ENCODE measurements around the gene EFCAB11. TPM values are rescaled to one million over a fixed set of nuclear protein-coding genes. Genes with fewer than 3 reads are reported as not detected.

EFCAB11 gene
- total RNA-seq, 5 donors from 2014 or later (not counting 1 experiment from before 2014, with no cell fraction given): 1.1 to 2.4 (median 1.5) TPM

DNA sequence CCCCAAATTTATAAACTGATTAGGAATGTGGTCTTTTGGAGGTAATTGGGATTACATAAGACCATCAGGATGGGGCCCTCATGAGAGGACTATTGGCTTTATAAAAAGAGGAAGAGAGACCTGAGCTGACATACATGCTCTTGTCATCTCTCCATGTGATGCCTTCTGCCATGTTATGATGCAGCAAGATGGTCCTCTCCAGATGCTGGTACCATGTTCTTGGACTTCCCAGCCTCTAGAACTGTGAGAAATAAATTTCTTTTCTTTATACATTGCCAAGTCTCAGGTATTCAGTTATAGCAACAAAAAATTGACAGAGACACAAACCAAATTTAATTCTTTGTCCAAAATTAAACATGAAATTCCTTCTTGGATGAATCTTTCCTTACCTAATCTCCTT, 92.9 kb downstream of the EFCAB11 start:
- Histone ChIP-seq H3K9me3 (no peaks in the 10 kb centered on the region), H3K27me3 (replicated peaks in 1 of 2; ENCODE audit: control insufficient read depth in 2 of 2, extremely low read depth in 1 of 2, insufficient read depth in 2 of 2, low read length in 1 of 2) (no peaks in the 10 kb centered on the region), H3K27ac (ENCODE audit: low read length) (no peak overlapping the region), H3K4me3 (ENCODE audit: control insufficient read depth in 1 of 2, extremely low read depth in 1 of 2, low read length in 1 of 2) (no peak overlapping the region), H3K36me3 (ENCODE audit: control insufficient read depth in 2 of 2, extremely low read depth in 1 of 2, insufficient read depth in 1 of 2, low read length in 1 of 2) (no peaks in the 10 kb centered on the region), H3K4me1 (ENCODE audit: control insufficient read depth in 1 of 2, extremely low read depth in 1 of 2, insufficient read depth in 2 of 2, low read length in 2 of 2) (no peaks in the 10 kb centered on the region)
- POLR2A ChIA-PET: no interaction called here
- H3K9me3 Mint-ChIP-seq: peaks cover 3 to 11% (median 10%) of the 10 kb centered on the region in 3 donors
- no peak for ATAC-seq (replicated peaks in 1 of 4)
- CTCF ChIA-PET: no interaction called here
- H3K27ac Mint-ChIP-seq: no peak overlapping the region
- DNase-seq: no peak
- peaks cover 9% of the 10 kb centered on the region for H3K36me3 Mint-ChIP-seq
- H3K27me3 Mint-ChIP-seq: no peaks in the 10 kb centered on the region
- no peaks in the 10 kb centered on the region for H3K4me1 Mint-ChIP-seq
- H3K4me3 Mint-ChIP-seq: no peak overlapping the region

DNA sequence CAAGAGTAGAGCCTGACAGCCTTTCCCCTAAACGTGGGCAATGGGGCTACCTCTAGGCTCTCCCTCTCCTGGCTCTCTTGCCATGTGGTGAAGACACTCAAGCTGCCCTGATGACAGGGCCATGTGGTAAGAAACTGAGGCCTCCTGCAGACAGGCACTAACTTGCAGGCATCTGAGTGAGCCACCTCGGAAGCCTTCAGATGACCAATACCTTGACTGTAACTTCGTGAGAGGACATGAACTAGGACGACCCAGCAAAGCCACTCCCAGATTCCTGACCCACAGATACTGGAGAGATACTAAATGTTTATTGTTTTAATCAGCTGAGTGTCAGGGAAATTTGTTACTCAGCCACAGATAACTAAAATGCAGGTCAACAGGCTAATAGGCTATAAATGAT, 96.4 kb downstream of the EFCAB11 start:
- H3K27ac ChIP-seq (ENCODE audit: low read length): no peak overlapping the region
- no peaks in the 10 kb centered on the region for H3K27me3 ChIP-seq (replicated peaks in 1 of 2; ENCODE audit: control insufficient read depth in 2 of 2, extremely low read depth in 1 of 2, insufficient read depth in 2 of 2, low read length in 1 of 2)
- DNase-seq (no peak), ATAC-seq (replicated peaks in 1 of 4) (no peak)
- H3K36me3 ChIP-seq (ENCODE audit: control insufficient read depth in 2 of 2, extremely low read depth in 1 of 2, insufficient read depth in 1 of 2, low read length in 1 of 2): no peaks in the 10 kb centered on the region
- Mint-ChIP-seq H3K4me1 (no peaks in the 10 kb centered on the region), H3K27ac (no peak overlapping the region), H3K36me3 (peaks cover 3% of the 10 kb centered on the region), H3K9me3 (peaks cover 3 to 11% (median 10%) of the 10 kb centered on the region in 3 donors), H3K27me3 (no peaks in the 10 kb centered on the region), H3K4me3 (no peak overlapping the region)
- CTCF ChIA-PET: no interaction called here
- H3K4me1 ChIP-seq (ENCODE audit: control insufficient read depth in 1 of 2, extremely low read depth in 1 of 2, insufficient read depth in 2 of 2, low read length in 2 of 2): no peaks in the 10 kb centered on the region
- POLR2A ChIA-PET: interaction anchor here in 1 of 2 donors (0.6 kb wide), 1 partner anchor 136 kb away, joined by 7 read pairs; no protein-coding TSS in a partner anchor
- H3K4me3 ChIP-seq (ENCODE audit: control insufficient read depth in 1 of 2, extremely low read depth in 1 of 2, low read length in 1 of 2): no peak overlapping the region
- no CpG with 5 or more reads among the region's 4 CpGs for WGBS (ENCODE audit: insufficient coverage)
- H3K9me3 ChIP-seq: no peaks in the 10 kb centered on the region

DNA sequence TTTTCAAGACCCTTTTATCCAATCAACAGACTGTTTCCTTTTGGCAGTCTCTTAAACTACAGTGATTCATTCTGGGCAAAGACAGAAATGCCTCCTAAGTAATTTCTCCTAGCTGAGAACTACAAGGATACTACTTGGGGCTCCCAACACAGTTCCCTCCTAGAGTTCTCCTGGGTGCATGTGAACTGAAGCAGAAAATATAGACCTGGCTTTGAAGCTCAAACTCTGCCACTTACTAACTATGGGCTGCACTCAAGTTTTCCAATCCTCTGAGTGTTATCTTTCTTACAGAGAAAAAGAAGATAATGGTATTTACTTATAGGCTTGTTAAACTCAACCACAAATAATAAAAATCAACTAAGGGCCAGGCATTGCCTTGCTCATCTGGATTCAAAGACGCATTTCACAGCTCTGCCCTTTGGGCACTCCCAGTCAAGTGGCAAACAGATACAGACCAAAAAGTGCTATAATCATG, 97.6 kb downstream of the EFCAB11 start:
- H3K27me3 Mint-ChIP-seq: no peaks in the 10 kb centered on the region
- no peaks in the 10 kb centered on the region for H3K27me3 ChIP-seq (replicated peaks in 1 of 2; ENCODE audit: control insufficient read depth in 2 of 2, extremely low read depth in 1 of 2, insufficient read depth in 2 of 2, low read length in 1 of 2)
- H3K4me1 Mint-ChIP-seq: no peaks in the 10 kb centered on the region
- no peak overlapping the region for H3K27ac ChIP-seq (ENCODE audit: low read length)
- H3K36me3 Mint-ChIP-seq: no peaks in the 10 kb centered on the region
- ATAC-seq (replicated peaks in 1 of 4) (no peak), DNase-seq (no peak)
- H3K4me3 ChIP-seq (ENCODE audit: control insufficient read depth in 1 of 2, extremely low read depth in 1 of 2, low read length in 1 of 2): no peak overlapping the region
- H3K36me3 ChIP-seq (ENCODE audit: control insufficient read depth in 2 of 2, extremely low read depth in 1 of 2, insufficient read depth in 1 of 2, low read length in 1 of 2): no peaks in the 10 kb centered on the region
- H3K4me3 Mint-ChIP-seq: no peak overlapping the region
- no peaks in the 10 kb centered on the region for H3K4me1 ChIP-seq (ENCODE audit: control insufficient read depth in 1 of 2, extremely low read depth in 1 of 2, insufficient read depth in 2 of 2, low read length in 2 of 2)
- peaks cover 2 to 10% (median 8%) of the 10 kb centered on the region in 3 donors for H3K9me3 Mint-ChIP-seq
- no peak overlapping the region for H3K27ac Mint-ChIP-seq
- H3K9me3 ChIP-seq: no peaks in the 10 kb centered on the region
- no CpG with 5 or more reads among the region's 1 CpG for WGBS (ENCODE audit: insufficient coverage)
- ChIA-PET CTCF (no interaction called here), POLR2A (interaction anchor here in 1 of 2 donors (0.5 kb wide), 1 partner anchor 520 kb away, joined by 3 read pairs; no protein-coding TSS in a partner anchor)

DNA sequence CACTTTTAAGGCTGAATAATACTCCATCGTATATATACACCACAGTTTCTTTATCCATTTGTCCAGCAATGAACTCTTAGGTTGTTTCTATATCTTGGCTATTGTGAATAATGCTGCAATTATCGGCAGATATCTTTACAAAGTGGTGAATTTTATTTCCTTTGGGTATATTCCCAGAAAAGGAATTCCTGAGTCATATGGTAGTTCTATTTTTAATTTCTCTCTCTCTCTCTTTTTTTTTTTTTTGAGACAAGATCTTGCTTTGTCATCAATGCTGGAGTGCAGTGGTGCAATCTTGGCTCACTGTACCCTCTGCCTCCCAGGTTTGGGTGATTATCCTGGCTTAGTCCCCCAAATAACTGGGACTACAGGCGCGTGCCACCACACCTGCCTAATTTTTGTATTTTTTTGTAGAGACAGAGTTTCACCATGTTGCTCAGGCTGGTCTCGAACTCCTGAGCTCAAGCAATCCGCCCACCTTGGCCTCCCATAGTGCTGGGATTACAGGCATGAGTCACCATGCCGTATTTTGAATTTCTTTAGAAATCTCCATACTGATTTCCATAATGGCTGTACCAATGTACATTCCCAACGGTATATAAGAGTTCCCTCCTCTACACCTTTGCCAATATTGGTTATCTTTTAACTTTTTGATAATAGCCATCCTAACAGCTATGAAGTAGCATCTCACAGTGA, 98.4 kb downstream of the EFCAB11 start:
- Histone ChIP-seq H3K4me1 (ENCODE audit: control insufficient read depth in 1 of 2, extremely low read depth in 1 of 2, insufficient read depth in 2 of 2, low read length in 2 of 2) (no peaks in the 10 kb centered on the region), H3K27ac (ENCODE audit: low read length) (no peak overlapping the region), H3K36me3 (ENCODE audit: control insufficient read depth in 2 of 2, extremely low read depth in 1 of 2, insufficient read depth in 1 of 2, low read length in 1 of 2) (no peaks in the 10 kb centered on the region), H3K4me3 (ENCODE audit: control insufficient read depth in 1 of 2, extremely low read depth in 1 of 2, low read length in 1 of 2) (no peak overlapping the region), H3K9me3 (no peaks in the 10 kb centered on the region), H3K27me3 (replicated peaks in 1 of 2; ENCODE audit: control insufficient read depth in 2 of 2, extremely low read depth in 1 of 2, insufficient read depth in 2 of 2, low read length in 1 of 2) (no peaks in the 10 kb centered on the region)
- Mint-ChIP-seq H3K36me3 (no peaks in the 10 kb centered on the region), H3K4me1 (no peaks in the 10 kb centered on the region), H3K27ac (no peak overlapping the region), H3K4me3 (no peak overlapping the region), H3K27me3 (no peaks in the 10 kb centered on the region), H3K9me3 (peaks cover 0 to 2% (median 2%) of the 10 kb centered on the region in 3 donors)
- WGBS (ENCODE audit: insufficient coverage): 92% methylated on average over 5 of the region's 8 CpGs
- no peak for ATAC-seq (replicated peaks in 1 of 4)
- ChIA-PET POLR2A (interaction anchor here in 1 of 2 donors (0.5 kb wide), 1 partner anchor 520 kb away, joined by 3 read pairs; no protein-coding TSS in a partner anchor), CTCF (no interaction called here)
- DNase-seq: no peak

DNA sequence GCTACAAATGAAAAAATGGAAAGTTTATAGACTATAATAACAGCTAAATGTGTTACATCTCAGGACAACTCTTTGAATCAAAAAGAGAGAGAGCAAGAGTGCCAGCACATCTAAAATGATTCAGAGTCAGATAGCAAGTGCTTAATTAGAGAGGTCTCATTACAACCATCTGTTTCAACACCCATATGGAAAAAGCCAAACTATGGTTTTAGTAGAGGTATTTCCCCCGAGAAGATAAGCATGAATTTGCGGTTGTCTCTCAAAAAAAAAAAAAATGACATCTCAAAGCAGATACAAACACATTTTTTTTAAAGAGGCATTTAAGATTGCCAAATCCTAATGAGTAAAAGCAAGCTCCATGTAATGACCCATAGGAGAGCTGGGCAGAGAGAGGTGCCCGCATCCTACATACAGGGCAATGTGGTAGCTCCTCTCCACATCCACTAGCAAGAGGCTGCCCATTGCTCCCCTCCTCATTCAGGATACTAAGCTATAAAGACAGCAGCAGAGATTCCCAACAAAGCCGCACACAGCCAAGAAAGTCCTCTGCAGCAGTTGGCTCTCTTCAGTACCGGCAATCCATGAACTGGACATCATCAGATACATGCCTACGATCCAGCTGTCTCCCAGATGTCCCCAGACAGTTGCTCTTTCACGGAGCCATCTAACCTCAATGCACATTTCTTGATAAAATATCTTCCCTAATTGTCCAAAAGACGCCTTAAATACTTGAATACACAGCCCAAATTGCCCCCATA, 100.4 kb downstream of the EFCAB11 start:
- Mint-ChIP-seq H3K4me1 (no peaks in the 10 kb centered on the region), H3K27me3 (no peaks in the 10 kb centered on the region), H3K9me3 (no peaks in the 10 kb centered on the region), H3K27ac (no peak overlapping the region), H3K36me3 (no peaks in the 10 kb centered on the region), H3K4me3 (no peak overlapping the region)
- WGBS (ENCODE audit: insufficient coverage): 79% methylated on average over 6 of the region's 8 CpGs
- Histone ChIP-seq H3K9me3 (no peaks in the 10 kb centered on the region), H3K4me3 (ENCODE audit: control insufficient read depth in 1 of 2, extremely low read depth in 1 of 2, low read length in 1 of 2) (no peak overlapping the region), H3K36me3 (ENCODE audit: control insufficient read depth in 2 of 2, extremely low read depth in 1 of 2, insufficient read depth in 1 of 2, low read length in 1 of 2) (no peaks in the 10 kb centered on the region), H3K4me1 (ENCODE audit: control insufficient read depth in 1 of 2, extremely low read depth in 1 of 2, insufficient read depth in 2 of 2, low read length in 2 of 2) (no peaks in the 10 kb centered on the region), H3K27ac (ENCODE audit: low read length) (no peak overlapping the region), H3K27me3 (replicated peaks in 1 of 2; ENCODE audit: control insufficient read depth in 2 of 2, extremely low read depth in 1 of 2, insufficient read depth in 2 of 2, low read length in 1 of 2) (no peaks in the 10 kb centered on the region)
- no peak for DNase-seq
- CTCF ChIA-PET: interaction anchor here (0.5 to 0.6 kb wide), 3 partner anchors 528 to 1340 kb away, joined by 3 to 4 read pairs (median 3); no protein-coding TSS in a partner anchor
- POLR2A ChIA-PET: interaction anchor here in 1 of 2 donors (0.6 to 0.7 kb wide), 2 partner anchors 15 to 531 kb away, joined by 3 to 4 read pairs; no protein-coding TSS in a partner anchor
- no peak for ATAC-seq (replicated peaks in 1 of 4)

DNA sequence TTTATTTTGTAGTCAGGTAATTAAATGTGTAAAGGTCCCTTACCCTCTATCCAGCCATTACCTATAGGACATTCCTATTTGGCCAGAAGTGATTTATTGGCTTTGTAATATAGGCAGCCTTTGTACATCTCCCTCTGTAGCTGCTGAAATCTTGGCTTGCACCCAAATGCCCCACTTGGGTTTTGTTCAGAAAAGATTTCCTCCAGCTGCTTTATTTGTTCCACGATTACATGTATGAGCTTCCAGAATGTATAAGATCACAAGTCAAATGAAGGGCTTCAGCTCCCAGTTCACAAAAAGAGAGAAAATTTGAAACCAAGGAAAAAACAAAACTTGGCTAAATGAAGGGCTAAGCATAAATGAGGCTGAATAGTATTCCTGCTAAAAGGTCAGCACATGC, 103.4 kb downstream of the EFCAB11 start:
- Mint-ChIP-seq H3K27me3 (no peaks in the 10 kb centered on the region), H3K4me1 (no peaks in the 10 kb centered on the region), H3K36me3 (no peaks in the 10 kb centered on the region), H3K9me3 (no peaks in the 10 kb centered on the region), H3K4me3 (no peak overlapping the region), H3K27ac (no peak overlapping the region)
- no peaks in the 10 kb centered on the region for H3K4me1 ChIP-seq (ENCODE audit: control insufficient read depth in 1 of 2, extremely low read depth in 1 of 2, insufficient read depth in 2 of 2, low read length in 2 of 2)
- H3K36me3 ChIP-seq (ENCODE audit: control insufficient read depth in 2 of 2, extremely low read depth in 1 of 2, insufficient read depth in 1 of 2, low read length in 1 of 2): no peaks in the 10 kb centered on the region
- no peaks in the 10 kb centered on the region for H3K27me3 ChIP-seq (replicated peaks in 1 of 2; ENCODE audit: control insufficient read depth in 2 of 2, extremely low read depth in 1 of 2, insufficient read depth in 2 of 2, low read length in 1 of 2)
- ChIA-PET POLR2A (no interaction called here), CTCF (no interaction called here)
- no peak overlapping the region for H3K27ac ChIP-seq (ENCODE audit: low read length)
- ATAC-seq (replicated peaks in 1 of 4): no peak
- WGBS (ENCODE audit: insufficient coverage): 100% methylated on average over 1 of the region's 1 CpG
- DNase-seq: no peak
- no peaks in the 10 kb centered on the region for H3K9me3 ChIP-seq
- no peak overlapping the region for H3K4me3 ChIP-seq (ENCODE audit: control insufficient read depth in 1 of 2, extremely low read depth in 1 of 2, low read length in 1 of 2)

Measured in T-cell (primary cell).